MM.1S (cell line): Measurements from ENCODE around the gene MTMR12.
"Not testable (repeated sequence)": the region's sequence is repeated elsewhere in the genome, so short reads cannot be mapped to it uniquely, and the experiment has no call there.

Experiments used
- DNase-seq: peaks from one replicate; pipeline ENCODE4 v3.0.0-alpha.2; 2015
- H2AFZ ChIP-seq: fragments of 300-600 bp; sonication (generic); 2 replicates; pipeline ENCODE4 v1.6.0; 2016; ENCODE audit warnings: antibody characterized with exemption, low read length
- H3F3A ChIP-seq: fragments of 300-600 bp; sonication (generic); 2 replicates; pipeline ENCODE4 v1.6.1; 2016; ENCODE audit warnings: mild to moderate bottlenecking, antibody characterized with exemption, low read length, moderate library complexity, mixed read lengths; ENCODE audit not compliant: insufficient read depth
- H3K27ac ChIP-seq: fragments of 300-600 bp; sonication (generic); 2 replicates; pipeline ENCODE4 v1.5.1; 2016; ENCODE audit warnings: mild to moderate bottlenecking, low read length
- H3K27me3 ChIP-seq: fragments of 300-600 bp; sonication (generic); replicated peaks from 2 replicates; pipeline ENCODE4 v1.6.0; 2016; ENCODE audit warnings: low read length; ENCODE audit not compliant: insufficient read depth
- H3K36me3 ChIP-seq: fragments of 300-600 bp; sonication (generic); replicated peaks from 2 replicates; pipeline ENCODE4 v1.6.1; 2016; ENCODE audit warnings: mild to moderate bottlenecking, low read length, mixed read lengths; ENCODE audit not compliant: insufficient read depth
- H3K4me1 ChIP-seq: fragments of 300-600 bp; sonication (generic); 2 replicates; pipeline ENCODE4 v1.6.1; 2016; ENCODE audit warnings: low read length, mixed read lengths
- H3K4me2 ChIP-seq: fragments of 300-600 bp; sonication (generic); 2 replicates; pipeline ENCODE4 v1.6.0; 2016; ENCODE audit warnings: low read depth, low read length
- H3K4me3 ChIP-seq: fragments of 300-600 bp; sonication (generic); 2 replicates; pipeline ENCODE4 v1.5.1; 2016; ENCODE audit warnings: low read length, mixed read lengths
- H3K79me2 ChIP-seq: fragments of 300-600 bp; sonication (generic); 2 replicates; pipeline ENCODE4 v1.6.1; 2016; ENCODE audit warnings: mixed run types, low read length, mixed read lengths
- H3K9ac ChIP-seq: fragments of 300-600 bp; sonication (generic); 2 replicates; pipeline ENCODE4 v1.6.1; 2016; ENCODE audit warnings: low read length, mixed read lengths
- H3K9me2 ChIP-seq: fragments of 300-600 bp; sonication (generic); replicated peaks from 2 replicates; pipeline ENCODE4 v1.6.1; 2016; ENCODE audit warnings: mild to moderate bottlenecking, low read length, mixed read lengths; ENCODE audit not compliant: insufficient read depth
- H3K9me3 ChIP-seq: fragments of 300-600 bp; sonication (generic); replicated peaks from 2 replicates; pipeline ENCODE4 v1.6.1; 2016; ENCODE audit warnings: mild to moderate bottlenecking, low read length, mixed read lengths; ENCODE audit not compliant: insufficient read depth
- H4K20me1 ChIP-seq: fragments of 300-600 bp; sonication (generic); 2 replicates; pipeline ENCODE4 v1.6.1; 2016; ENCODE audit warnings: mild to moderate bottlenecking, low read length, moderate library complexity, mixed read lengths; ENCODE audit not compliant: insufficient read depth
- CTCF ChIP-seq: fragments of 300-600 bp; sonication (generic); IDR thresholded peaks from 2 replicates; pipeline ENCODE4 v1.5.1; 2016; ENCODE audit warnings: antibody characterized with exemption, low read length, mixed read lengths
- EZH2 ChIP-seq: fragments of 300-600 bp; sonication (generic); optimal IDR thresholded peaks from 2 replicates; pipeline ENCODE3; 2017; ENCODE audit warnings: low read depth, mild to moderate bottlenecking, antibody characterized with exemption, low read length, mixed read lengths
- EZH2phosphoT487 ChIP-seq: fragments of 300-600 bp; sonication (generic); IDR thresholded peaks from 2 replicates; pipeline ENCODE4 v1.6.1; 2018; ENCODE audit warnings: antibody characterized with exemption, low read length

The MTMR12 gene

GRCh38 chr5:32222723-32223470 lies 89.8 kb downstream of the MTMR12 start:
- no peak overlapping the region for H3K27ac ChIP-seq
- no peaks in the 10 kb centered on the region for H3K36me3 ChIP-seq
- peaks cover 10% of the 10 kb centered on the region for H3K4me1 ChIP-seq
- no peaks in the 10 kb centered on the region for H3K27me3 ChIP-seq
- no peak overlapping the region for H3K4me2 ChIP-seq
- no peaks in the 10 kb centered on the region for H3K79me2 ChIP-seq
- no peaks in the 10 kb centered on the region for H4K20me1 ChIP-seq
- H2AFZ ChIP-seq, result no peak overlapping the region
- peaks cover 8% of the 10 kb centered on the region for H3F3A ChIP-seq
- no peak for DNase-seq
- TF ChIP-seq CTCF (no peak), EZH2 (no peak), EZH2phosphoT487 (no peak)
- H3K4me3 ChIP-seq, result no peak overlapping the region
- no peaks in the 10 kb centered on the region for H3K9me2 ChIP-seq
- H3K9me3 ChIP-seq, result no peaks in the 10 kb centered on the region
- H3K9ac ChIP-seq, result no peak overlapping the region

- H3K9me3 ChIP-seq, result no peaks in the 10 kb centered on the region
- H4K20me1 ChIP-seq, result no peaks in the 10 kb centered on the region
- no peaks in the 10 kb centered on the region for H3K36me3 ChIP-seq
- no peaks in the 10 kb centered on the region for H3K9me2 ChIP-seq
- peaks cover 17% of the 10 kb centered on the region for H3K4me1 ChIP-seq
- H3K9ac ChIP-seq, result peak overlapping the region; percentile 20; the same call in 1 of the 2 replicates
- H3K27ac ChIP-seq, result peak overlapping the region; percentile 81
- no peaks in the 10 kb centered on the region for H3K27me3 ChIP-seq
- H2AFZ ChIP-seq, result peak overlapping the region; percentile 69
- peak; percentile 97 for DNase-seq
- peaks cover 16% of the 10 kb centered on the region for H3F3A ChIP-seq
- no peak overlapping the region for H3K4me3 ChIP-seq
- H3K79me2 ChIP-seq, result no peaks in the 10 kb centered on the region
- TF ChIP-seq EZH2, result no peak
- TF ChIP-seq EZH2phosphoT487, result no peak
- TF ChIP-seq CTCF, result no peak
- H3K4me2 ChIP-seq, result peak overlapping the region; percentile 57
Measured at GRCh38 chr5:32217886-32218396, 94.8 kb downstream of the MTMR12 start.

- not testable (repeated sequence) for H3K9ac ChIP-seq, H3K36me3 ChIP-seq, H3K79me2 ChIP-seq, H2AFZ ChIP-seq, H3K4me3 ChIP-seq, H3K4me2 ChIP-seq, H3K27me3 ChIP-seq, H4K20me1 ChIP-seq, H3K9me2 ChIP-seq, DNase-seq, H3K9me3 ChIP-seq, H3K27ac ChIP-seq
- peaks cover 36% of the 10 kb centered on the region for H3F3A ChIP-seq
- peaks cover 36% of the 10 kb centered on the region for H3K4me1 ChIP-seq
Measured at GRCh38 chr5:32214344-32214743, 98.4 kb downstream of the MTMR12 start.

- DNase-seq, result no peak
- H3F3A ChIP-seq, result peaks cover 34% of the 10 kb centered on the region
- peak overlapping the region; percentile 99 for H3K27ac ChIP-seq
Measured at GRCh38 chr5:32210151-32210550, 102.6 kb downstream of the MTMR12 start.

GRCh38 chr5:32208837-32209236 lies 103.9 kb downstream of the MTMR12 start:
- H3K27me3 ChIP-seq, H3K9me3 ChIP-seq, DNase-seq, H3K79me2 ChIP-seq, H3K36me3 ChIP-seq, H3K9me2 ChIP-seq, H4K20me1 ChIP-seq, H3K4me3 ChIP-seq, H3K4me2 ChIP-seq, H3K27ac ChIP-seq, H3K9ac ChIP-seq, H2AFZ ChIP-seq: not testable (repeated sequence)
- peaks cover 32% of the 10 kb centered on the region for H3K4me1 ChIP-seq
- peaks cover 34% of the 10 kb centered on the region for H3F3A ChIP-seq

More at GRCh38 chr5:32210151-32210550, 102.6 kb downstream of the MTMR12 start:
- H2AFZ ChIP-seq, result peak overlapping the region; percentile 5; the same call in 1 of the 2 replicates
- peaks cover 35% of the 10 kb centered on the region for H3K4me1 ChIP-seq
- H3K36me3 ChIP-seq, result no peaks in the 10 kb centered on the region
- no peak overlapping the region for H3K4me3 ChIP-seq
- H3K9me2 ChIP-seq, result no peaks in the 10 kb centered on the region
- H3K4me2 ChIP-seq, result peak overlapping the region; percentile 91; the same call in 1 of the 2 replicates
- TF ChIP-seq EZH2 (no peak), EZH2phosphoT487 (no peak), CTCF (no peak)
- H3K9ac ChIP-seq, result no peak overlapping the region; the same call in 1 of the 2 replicates
- no peaks in the 10 kb centered on the region for H3K9me3 ChIP-seq
- H4K20me1 ChIP-seq, result no peaks in the 10 kb centered on the region
- H3K27me3 ChIP-seq, result no peaks in the 10 kb centered on the region
- no peaks in the 10 kb centered on the region for H3K79me2 ChIP-seq
